Right lobe of liver (tissue), 4 donors: ENCODE results near the gene SCN9A.

Experiments
- CTCF ChIP-seq, 4 donors: fragments of 200-600 bp in 3 of 4; fragments of 450-650 bp in 1 of 4; IDR thresholded peaks; one replicate each; pipeline versions ENCODE4 v1.5.1 to v1.8.0; 2016 to 2022; ENCODE audit warnings: antibody characterized with exemption in 4 of 4, mild to moderate bottlenecking in 2 of 4
- POLR2A ChIP-seq: fragments of 450-650 bp; IDR thresholded peaks from one replicate; pipeline ENCODE4 v1.6.1; 2017; ENCODE audit warnings: antibody characterized with exemption, mild to moderate bottlenecking
- donor health status: DM: no; HTN: no; CAD: no.
- donor health status: DM: no; HTN: no; CAD: no.
- donor health status: DM: no; HTN: yes; CAD: no.

- TF ChIP-seq CTCF (IDR thresholded peaks at IDR 0.05) = no peak
- TF ChIP-seq POLR2A = no peak
Measured at GRCh38 chr2:166197446-166197845, 178.3 kb downstream of the SCN9A start.
